NCI-H460 (cell line): ENCODE measurements around the gene ADAM33. TPM values are rescaled to one million over a fixed set of nuclear protein-coding genes. Genes with fewer than 3 reads are reported as not detected.

Experiments
- DNase-seq: peaks from one replicate; pipeline ENCODE4 v3.0.0-alpha.2; 2016; ENCODE audit warnings: low read depth; ENCODE audit errors: extremely low read depth
- polyA plus RNA-seq: library from polyadenylated mRNA; depleted of rRNA; stranded (reverse); fragments of >200 nt; gene quantifications from 2 replicates; pipeline ENCODE4 v1.2.3, GENCODE V29; 2014; cell fraction: nucleus; rRNA removed
- total RNA-seq: library from RNA; depleted of rRNA; stranded (reverse); fragments of >200 nt; shearing (Covaris generic); gene quantifications from 2 replicates; pipeline ENCODE4 v1.2.3, GENCODE V29; 2014; rRNA removed

Gene ADAM33
- total RNA-seq, result 0.10 and 0.12 TPM in 2 replicates
- 1.9 and 2.2 TPM in 2 replicates for polyA plus RNA-seq

- no peak for DNase-seq
Observed at GRCh38 chr20:3681931-3682781, at the start of gene ADAM33. TSS of gene ADAM33 (minus strand) at chr20:3682010. CDS start at chr20:3682004, 6 bp downstream.

- DNase-seq, result no peak
Observed at GRCh38 chr20:3730803-3731672, 49.2 kb upstream of the ADAM33 start.

DNA sequence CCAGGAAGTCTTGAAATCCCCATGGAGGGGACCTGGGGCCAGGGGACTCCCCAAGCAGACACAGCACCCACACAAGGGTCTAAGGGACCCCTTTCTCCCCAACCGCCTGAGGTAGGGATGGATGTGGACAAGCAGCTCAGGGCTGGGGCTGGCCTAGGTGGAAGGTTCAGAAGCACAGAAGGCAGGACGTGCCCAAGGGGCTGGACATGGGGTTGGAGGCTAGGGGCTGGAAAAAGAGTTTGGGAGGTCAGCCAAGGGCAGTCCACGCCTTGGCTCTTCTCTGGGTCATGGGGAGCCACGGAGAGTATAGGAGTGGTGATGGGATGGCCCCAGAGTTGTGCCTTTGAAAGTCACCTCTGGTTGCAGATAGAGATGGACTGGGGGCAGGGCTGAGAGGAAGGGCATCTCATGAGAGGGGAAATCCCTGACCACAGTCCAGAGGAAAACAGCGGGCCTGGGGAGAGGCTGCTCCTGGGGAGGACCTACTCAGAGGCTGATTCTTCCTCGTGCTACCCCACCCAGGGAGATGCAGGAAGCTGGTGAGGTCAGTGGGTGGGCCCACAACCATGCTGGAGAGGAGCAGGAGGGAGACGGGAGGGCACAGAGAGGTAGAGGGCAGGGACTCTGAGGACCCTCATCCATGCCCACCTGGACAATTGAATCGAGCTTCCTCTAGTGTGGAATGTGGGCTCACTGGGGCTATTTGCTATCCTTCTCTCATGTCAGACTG, 48.2 kb upstream of the ADAM33 start:
- no peak for DNase-seq

- no peak for DNase-seq
Observed at GRCh38 chr20:3729378-3729777, 47.6 kb upstream of the ADAM33 start.

DNA sequence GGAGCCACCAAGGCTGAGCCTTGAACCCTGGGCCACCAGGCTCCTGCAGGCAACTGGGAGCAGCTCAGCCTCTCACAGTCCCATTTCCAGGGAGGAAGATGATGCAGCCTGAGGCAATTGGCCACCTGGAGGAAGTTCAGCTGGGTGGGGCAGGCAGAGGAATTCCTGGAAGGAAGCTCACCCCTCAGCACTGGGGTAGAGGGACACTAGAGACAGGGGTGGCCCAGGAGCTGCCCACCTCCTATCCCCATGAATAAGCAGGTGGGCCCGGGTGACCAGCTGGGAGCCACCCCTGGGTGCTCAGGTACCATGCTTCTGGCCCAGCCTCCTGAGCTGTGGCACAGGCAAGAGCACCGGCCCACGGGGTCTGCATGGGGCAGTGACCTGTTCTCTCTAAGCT, 47.1 kb upstream of the ADAM33 start:
- no peak for DNase-seq

GRCh38 chr20:3728354-3728753, 46.5 kb upstream of the ADAM33 start:
- no peak for DNase-seq

DNA sequence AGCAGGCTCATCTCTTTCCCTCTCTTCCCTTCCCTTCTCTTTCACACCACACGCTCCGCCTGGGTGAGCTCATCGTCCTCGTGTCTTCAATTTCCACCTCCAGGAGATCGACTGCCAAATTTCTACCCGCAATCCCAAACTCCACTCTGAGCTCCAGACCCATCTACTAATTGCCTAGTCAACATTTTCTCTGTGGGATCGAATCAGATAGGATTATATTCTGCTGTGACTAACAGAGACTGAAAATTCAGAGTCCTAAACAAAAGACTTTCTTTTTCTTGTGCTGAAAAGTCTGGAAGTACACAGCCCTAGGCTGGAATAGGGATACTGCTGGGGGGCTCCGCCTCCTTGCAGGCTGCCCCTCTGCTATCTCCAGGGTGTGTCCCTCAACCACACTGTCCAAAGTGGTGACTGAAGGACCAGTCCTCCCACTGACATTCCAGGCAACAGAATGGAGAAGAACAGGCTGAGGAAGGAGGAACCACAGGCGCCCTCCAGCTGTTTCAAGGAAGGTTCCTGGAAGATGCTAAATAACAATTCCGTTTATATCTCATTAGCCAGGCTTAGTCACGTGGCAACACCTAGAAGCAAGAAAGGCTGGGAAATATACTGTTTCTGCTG, 45.7 kb upstream of the ADAM33 start:
- no peak for DNase-seq

DNA sequence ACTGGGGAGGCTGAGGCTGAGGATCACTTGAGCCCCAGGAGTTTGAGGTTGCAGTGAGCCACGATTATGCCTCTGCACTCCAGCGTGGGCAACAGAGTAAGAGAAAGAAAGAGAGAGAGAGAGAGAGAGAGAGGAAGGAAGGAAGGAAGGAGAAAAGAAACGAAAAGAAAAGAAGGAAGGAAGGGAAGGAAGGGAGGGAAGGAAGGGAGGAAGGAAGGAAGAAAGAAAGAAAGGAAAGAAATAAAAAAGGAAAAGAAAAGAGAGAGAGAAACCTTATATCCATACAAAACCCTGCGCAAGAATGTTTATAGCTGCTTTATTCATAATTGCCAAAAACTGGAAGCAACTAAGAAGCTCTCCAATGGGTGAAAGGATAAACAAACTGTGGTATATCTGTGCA, 42.5 kb upstream of the ADAM33 start:
- DNase-seq, result no peak

- no peak for DNase-seq
Observed at GRCh38 chr20:3723284-3723683, 41.5 kb upstream of the ADAM33 start.

DNA sequence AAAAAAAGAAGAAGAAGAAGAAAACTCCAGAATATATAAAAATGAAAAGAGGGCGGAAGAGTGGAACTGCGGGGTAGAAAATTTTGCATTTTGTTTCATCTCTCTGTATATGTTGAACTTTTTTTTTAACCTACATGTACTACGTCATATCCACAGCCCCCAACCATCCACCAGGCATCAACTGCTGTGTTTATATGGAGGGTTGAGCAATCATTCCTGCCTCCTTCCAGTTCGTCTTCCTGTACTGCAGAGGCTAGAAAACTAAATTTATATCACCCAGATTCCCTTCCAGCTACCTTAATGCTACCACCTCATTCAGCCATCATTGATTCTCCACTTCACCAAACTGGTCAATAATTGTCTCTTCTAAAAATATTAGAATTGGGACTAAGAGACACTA, 40.1 kb upstream of the ADAM33 start:
- DNase-seq, result no peak

GRCh38 chr20:3720626-3721025, 38.8 kb upstream of the ADAM33 start:
- DNase-seq, result no peak

- DNase-seq, result no peak
Observed at GRCh38 chr20:3720068-3720467, 38.3 kb upstream of the ADAM33 start.

DNA sequence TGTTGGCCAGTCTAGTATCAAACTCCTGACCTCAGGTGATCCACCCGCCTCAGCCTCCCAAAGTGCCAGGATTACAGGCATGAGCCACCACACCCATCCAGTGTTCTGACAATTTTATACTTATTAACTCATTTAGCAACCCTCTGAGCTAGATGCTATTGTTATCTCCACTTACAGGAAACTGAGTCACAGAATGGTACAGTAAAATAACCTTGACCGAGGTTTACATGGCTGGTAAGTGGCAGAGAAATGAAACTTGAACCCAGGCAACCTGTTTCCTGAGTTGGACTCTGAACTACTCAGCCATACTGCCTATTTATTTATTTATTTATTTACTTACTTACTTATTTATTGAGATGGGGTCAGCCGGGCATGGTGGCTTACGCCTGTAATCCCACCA, 37.2 kb upstream of the ADAM33 start:
- DNase-seq, result no peak

DNA sequence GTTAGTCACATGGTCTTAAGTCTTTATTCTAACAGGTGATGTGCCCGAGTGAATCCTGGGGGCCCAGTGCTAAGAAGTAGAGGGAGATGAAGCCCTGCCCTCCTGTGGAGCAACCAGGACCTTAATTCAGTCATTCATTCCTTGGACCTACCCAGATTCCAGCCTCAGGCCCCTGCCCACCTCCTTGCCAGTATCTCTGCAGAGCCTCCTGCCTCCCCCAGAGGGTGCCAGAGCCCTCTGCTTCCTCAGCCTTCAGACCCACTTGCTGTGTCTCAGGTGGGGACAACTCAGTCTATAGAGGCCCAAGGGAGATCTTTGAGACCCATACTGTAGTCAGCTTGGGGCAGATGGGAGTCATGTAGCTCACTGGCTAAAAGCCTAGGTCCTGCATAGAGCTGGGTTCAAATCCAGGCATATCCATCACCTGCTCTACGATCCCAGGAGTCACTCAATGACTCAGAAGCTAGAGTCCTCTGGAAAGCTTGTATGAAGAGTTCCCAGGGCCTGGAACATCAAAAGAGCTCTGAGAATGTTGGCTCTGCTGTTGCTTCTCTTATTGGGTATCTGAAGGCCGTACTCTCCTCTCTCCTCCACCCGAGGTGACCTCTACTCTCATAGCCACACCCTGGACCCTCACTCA, 34.5 kb upstream of the ADAM33 start:
- DNase-seq, result peak; percentile 36

DNA sequence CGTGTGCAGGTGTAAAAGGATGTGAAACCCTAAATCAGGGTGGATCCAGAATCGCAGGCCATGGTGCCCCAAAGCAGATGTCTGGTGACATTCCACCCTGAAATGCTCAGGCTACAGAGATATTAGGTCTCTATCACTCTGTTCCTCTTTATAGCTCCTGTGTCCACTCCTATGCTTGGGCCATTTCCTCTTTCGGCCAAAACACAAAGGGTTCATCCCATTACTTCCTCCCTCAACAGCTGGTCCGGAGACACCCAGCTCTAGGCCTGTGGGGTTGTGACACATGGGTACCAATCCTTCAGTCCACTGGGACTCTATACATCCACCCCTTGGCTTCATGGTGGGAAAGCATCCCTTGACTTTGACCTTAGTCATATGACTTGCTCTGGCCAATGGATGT, 32.3 kb upstream of the ADAM33 start:
- no peak for DNase-seq

GRCh38 chr20:3712279-3712873, 30.6 kb upstream of the ADAM33 start, which contains the start of gene SIGLEC1:
TSS of gene SIGLEC1 (minus strand) at chr20:3712600. CDS start at chr20:3707128, 5,472 bp downstream.
- DNase-seq, result no peak

DNA sequence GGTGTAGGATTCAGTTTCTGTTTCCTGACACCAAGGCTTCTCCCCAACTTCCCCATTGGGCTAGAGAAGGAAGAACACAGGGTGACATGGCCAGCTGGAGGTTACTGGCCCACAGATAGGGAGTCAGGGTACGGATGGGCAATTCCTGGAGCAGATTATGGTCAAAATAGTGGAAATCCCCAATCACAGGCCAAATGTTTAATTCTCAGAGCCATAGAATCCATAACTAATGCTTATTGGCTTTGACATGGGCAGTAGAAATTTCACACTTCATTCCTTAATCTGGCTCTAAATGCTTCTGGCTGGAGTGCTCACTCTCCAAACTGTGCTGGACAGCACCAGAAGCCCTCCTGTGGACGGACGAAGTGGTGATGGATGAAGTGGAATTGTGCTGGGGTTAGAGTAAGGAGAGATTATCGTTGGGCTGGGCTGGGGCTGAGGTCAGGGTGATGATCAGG, 29.7 kb upstream of the ADAM33 start:
- no peak for DNase-seq

DNA sequence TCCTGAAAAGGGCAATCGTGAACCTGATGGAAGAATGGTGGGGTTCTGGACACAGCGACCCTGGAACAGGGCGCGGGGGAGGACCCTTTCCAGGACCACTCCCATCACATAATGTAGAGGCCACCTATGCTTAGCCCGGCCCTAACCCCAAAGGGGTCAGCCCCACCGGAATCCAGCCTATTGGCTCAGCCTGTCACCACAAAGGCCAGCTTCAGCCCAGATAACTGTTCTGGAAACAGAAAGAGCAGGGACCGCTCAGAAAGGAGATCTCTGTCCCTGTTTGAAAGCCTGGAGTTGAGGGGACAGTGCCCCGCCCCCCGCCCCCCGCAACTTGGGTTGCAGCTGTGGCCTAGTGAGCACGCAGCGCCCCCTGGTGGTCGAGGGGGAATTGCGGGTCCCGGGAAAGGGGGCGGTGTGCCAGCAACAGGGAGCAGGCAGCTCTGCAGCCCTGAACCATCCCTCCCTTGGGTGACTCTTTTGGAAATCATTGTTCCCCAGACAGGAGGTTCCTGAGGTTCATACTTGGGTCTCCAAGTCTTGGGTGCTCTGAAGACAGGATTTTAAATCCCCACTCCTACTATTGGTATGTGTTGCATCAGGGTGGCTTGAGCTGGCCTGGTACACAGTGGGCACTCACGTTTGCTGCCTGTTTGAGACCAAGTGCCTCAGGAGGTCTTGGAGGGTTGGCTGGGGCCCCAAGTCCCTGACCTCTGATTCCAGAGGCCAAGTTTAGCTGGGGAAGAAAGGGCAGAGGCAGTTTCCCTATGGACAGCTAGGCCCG, 29.1 kb upstream of the ADAM33 start:
- peak; percentile 50 for DNase-seq
